HepG2 (cell line): Measurements from ENCODE around the gene PSMB10. TPM values are rescaled to one million over a fixed set of nuclear protein-coding genes. Genes with fewer than 3 reads are reported as not detected.
A peak's percentile ranks its signal among the peaks of the same experiment; 100 is the strongest.

ENCODE experiments used
- ATM ChIP-seq: fragments of 450-650 bp; IDR thresholded peaks from 2 replicates; pipeline ENCODE4 v1.7.1; 2017; ENCODE audit warnings: mild to moderate bottlenecking, borderline replicate concordance
- DZIP1 ChIP-seq: sonication (generic); formaldehyde crosslinking; IDR thresholded peaks from 2 replicates; pipeline ENCODE4 v1.5.0; 2020; ENCODE audit warnings: mild to moderate bottlenecking, missing genetic modification reagents
- HNRNPL ChIP-seq: fragments of 200-400 bp; formaldehyde crosslinking; IDR thresholded peaks from 2 replicates; pipeline ENCODE4 v1.6.1; 2017; ENCODE audit warnings: mild to moderate bottlenecking, low read depth, low read length
- MZF1 ChIP-seq: sonication (generic); formaldehyde crosslinking; IDR thresholded peaks from 2 replicates; pipeline ENCODE4 v1.8.1; 2023; ENCODE audit warnings: mild to moderate bottlenecking, missing genetic modification reagents, borderline replicate concordance
- NFAT5 ChIP-seq: sonication (generic); formaldehyde crosslinking; IDR thresholded peaks from 2 replicates; pipeline ENCODE4 v1.4.0; 2020; ENCODE audit warnings: missing genetic modification reagents
- RBFOX2 ChIP-seq: fragments of 200-400 bp; formaldehyde crosslinking; IDR thresholded peaks from 2 replicates; pipeline ENCODE4 v1.6.1; 2017; ENCODE audit warnings: low read depth, mild to moderate bottlenecking, low read length
- TEF ChIP-seq: sonication (generic); formaldehyde crosslinking; IDR thresholded peaks from 2 replicates; pipeline ENCODE4 v1.5.0; 2020; ENCODE audit warnings: missing genetic modification reagents
- ZBTB21 ChIP-seq: sonication (generic); formaldehyde crosslinking; IDR thresholded peaks from 2 replicates; pipeline ENCODE4 v1.4.0; 2020; ENCODE audit warnings: missing genetic modification reagents
- ZBTB46 ChIP-seq: sonication (generic); formaldehyde crosslinking; IDR thresholded peaks from 2 replicates; pipeline ENCODE4 v1.4.0; 2020; ENCODE audit warnings: mild to moderate bottlenecking, missing genetic modification reagents, borderline replicate concordance
- ZNF441 ChIP-seq: sonication (generic); formaldehyde crosslinking; IDR thresholded peaks from 2 replicates; pipeline ENCODE4 v1.7.0; 2021; ENCODE audit warnings: missing genetic modification reagents, borderline replicate concordance
- ZNF446 ChIP-seq: sonication (generic); formaldehyde crosslinking; IDR thresholded peaks from 2 replicates; pipeline ENCODE4 v1.5.0; 2020; ENCODE audit warnings: mild to moderate bottlenecking, missing genetic modification reagents
- ZNF597 ChIP-seq: sonication (generic); formaldehyde crosslinking; IDR thresholded peaks from 2 replicates; pipeline ENCODE4 v1.5.0; 2020; ENCODE audit warnings: missing genetic modification reagents
- ZNF607 ChIP-seq: sonication (generic); formaldehyde crosslinking; IDR thresholded peaks from 2 replicates; pipeline ENCODE4 v1.5.1; 2020; ENCODE audit warnings: missing genetic modification reagents, mild to moderate bottlenecking, borderline replicate concordance
- polyA plus RNA-seq, 8 experiments: library from polyadenylated mRNA; depleted of rRNA in 3 of 8; stranded (reverse) in 7 of 8; unstranded in 1 of 8; fragments of >200 nt; fragmentation: Illumina TruSeq in 4 of 8; extraction: Trizol in 4 of 8; gene quantifications; 2 replicates each; pipeline versions ENCODE4 v1.2.1 to v1.2.3, GENCODE V29; 2011 to 2016; ENCODE audit warnings: low read depth in 4 of 8, missing spikeins in 1 of 8, mixed read lengths in 1 of 8; ENCODE audit not compliant: insufficient read depth in 1 of 8
- total RNA-seq, 5 experiments: library from RNA; depleted of rRNA; stranded (reverse); fragments of >200 nt; fragmentation: Illumina TruSeq; extraction: Trizol; gene quantifications; 2 replicates each; pipeline ENCODE4 v1.2.3, GENCODE V29; 2016; ENCODE audit warnings: low read depth in 1 of 5

Gene PSMB10
- total and polyA plus RNA-seq, 2 of the 13 experiments (the other 11 are each of a cell fraction or from before 2014, with no cell fraction given): 12.7 to 65.9 TPM

GRCh38 chr16:67968400-67969253, 32.0 kb upstream of the PSMB10 start, which contains the start of gene SLC12A4 (continued):
- TF ChIP-seq ZBTB46 (CRISPR knock-in tag) (no peak), TEF (CRISPR knock-in tag) (0 out of 2 replicates have a peak, but pooled peaks have one; percentile 36), MZF1 (CRISPR knock-in tag) (no peak), NFAT5 (CRISPR knock-in tag) (0 out of 2 replicates have a peak, but pooled peaks have one; percentile 37), ZNF446 (CRISPR knock-in tag) (no peak), ZBTB21 (CRISPR knock-in tag) (no peak; the same call in 1 of the 2 replicates), DZIP1 (CRISPR knock-in tag) (peak; percentile 33; the same call in 1 of the 2 replicates), RBFOX2 (peak; percentile 80), ZNF607 (CRISPR knock-in tag) (peak; percentile 6), ZNF597 (CRISPR knock-in tag) (0 out of 2 replicates have a peak, but pooled peaks have one; percentile 5), ZNF441 (CRISPR knock-in tag) (no peak; the same call in 1 of the 2 replicates), ATM (no peak), HNRNPL (0 out of 2 replicates have a peak, but pooled peaks have one; percentile 11)
